WI38 (cell line): ENCODE data around the gene CAMK1G.
A peak's percentile ranks its signal among the peaks of the same experiment; 100 is the strongest.

Source experiments
- H3K4me3 ChIP-seq: 2 replicates; pipeline ENCODE4 v1.5.1; 2011; ENCODE audit warnings: low read depth, mild to moderate bottlenecking, control low read depth, low read length
- CTCF ChIP-seq: IDR thresholded peaks from 2 replicates; pipeline ENCODE4 v1.5.1; 2012; ENCODE audit warnings: low read depth, mild to moderate bottlenecking, control low read depth, low read length

Gene CAMK1G

GRCh38 chr1:209545423-209545822 lies 38.1 kb upstream of the CAMK1G start:
- no peak for TF ChIP-seq CTCF
- no peak overlapping the region for H3K4me3 ChIP-seq

GRCh38 chr1:209546390-209547085 lies 37.0 kb upstream of the CAMK1G start:
- no peak overlapping the region for H3K4me3 ChIP-seq
- no peak for TF ChIP-seq CTCF

- no peak overlapping the region for H3K4me3 ChIP-seq
- no peak for TF ChIP-seq CTCF
These were observed 35.9 kb upstream of the CAMK1G start for GRCh38 chr1:209547626-209548025.

- H3K4me3 ChIP-seq, result no peak overlapping the region
- TF ChIP-seq CTCF, result 0 out of 2 replicates have a peak, but pooled peaks have one; percentile 18
These were observed 33.9 kb upstream of the CAMK1G start for GRCh38 chr1:209549443-209550205.

GRCh38 chr1:209550519-209550918 lies 33.0 kb upstream of the CAMK1G start:
- no peak for TF ChIP-seq CTCF
- no peak overlapping the region for H3K4me3 ChIP-seq

- no peak for TF ChIP-seq CTCF
- no peak overlapping the region for H3K4me3 ChIP-seq
These were observed 30.9 kb upstream of the CAMK1G start for GRCh38 chr1:209552406-209553264.
